HG03095 (cell line): ENCODE results near the gene SORT1.
"Not testable (repeated sequence)": the region's sequence is repeated elsewhere in the genome, so short reads cannot be mapped to it uniquely, and the experiment has no call there.

Experiments used
- ATAC-seq: cut with Tn5 transposase; IDR thresholded peaks from one replicate; pipeline ENCODE4 v1.9.1; 2021; ENCODE audit warnings: moderate library complexity; ENCODE audit not compliant: unreplicated experiment

Gene SORT1

DNA sequence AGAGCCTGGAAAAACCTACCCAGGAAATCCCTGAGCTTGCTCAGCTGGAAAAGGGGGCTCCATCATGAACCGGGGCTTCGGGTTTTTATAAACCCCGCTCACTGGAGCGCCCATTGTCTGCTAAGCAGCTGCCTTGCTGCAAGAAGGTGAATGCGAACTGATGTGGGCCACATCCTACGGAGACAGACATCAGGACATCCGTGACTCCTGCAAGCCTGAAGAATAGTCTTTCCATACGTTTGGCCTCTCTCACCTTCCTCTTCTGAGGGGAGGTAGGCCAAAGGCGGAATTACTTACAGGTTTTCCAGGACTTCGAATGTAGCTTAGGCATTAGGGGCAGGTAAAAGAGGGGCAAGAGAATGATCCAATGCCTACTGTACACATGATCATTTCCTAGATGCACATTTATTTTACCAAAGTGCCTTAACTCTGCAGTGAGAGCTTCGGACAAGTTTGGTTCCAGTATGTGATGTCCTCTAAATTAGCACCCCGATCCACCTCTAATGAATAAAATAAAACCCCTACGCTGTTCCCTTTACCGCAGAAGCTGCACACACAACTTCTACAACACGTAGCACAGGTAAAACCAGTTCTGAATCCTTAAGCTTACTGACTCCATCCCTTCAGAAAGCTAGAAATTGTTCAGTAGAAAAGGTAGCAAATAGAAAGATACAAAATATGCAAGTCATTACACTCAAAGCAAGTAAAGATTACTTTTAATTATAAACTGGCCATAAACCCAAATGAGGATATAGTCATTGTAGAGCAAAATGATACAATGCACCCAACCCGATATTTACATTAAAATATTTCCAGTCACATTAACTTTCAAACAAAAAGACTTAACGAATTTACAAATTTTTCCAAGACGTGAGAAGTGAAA is 866 bp upstream of the SORT1 start:
- no peak for ATAC-seq

DNA sequence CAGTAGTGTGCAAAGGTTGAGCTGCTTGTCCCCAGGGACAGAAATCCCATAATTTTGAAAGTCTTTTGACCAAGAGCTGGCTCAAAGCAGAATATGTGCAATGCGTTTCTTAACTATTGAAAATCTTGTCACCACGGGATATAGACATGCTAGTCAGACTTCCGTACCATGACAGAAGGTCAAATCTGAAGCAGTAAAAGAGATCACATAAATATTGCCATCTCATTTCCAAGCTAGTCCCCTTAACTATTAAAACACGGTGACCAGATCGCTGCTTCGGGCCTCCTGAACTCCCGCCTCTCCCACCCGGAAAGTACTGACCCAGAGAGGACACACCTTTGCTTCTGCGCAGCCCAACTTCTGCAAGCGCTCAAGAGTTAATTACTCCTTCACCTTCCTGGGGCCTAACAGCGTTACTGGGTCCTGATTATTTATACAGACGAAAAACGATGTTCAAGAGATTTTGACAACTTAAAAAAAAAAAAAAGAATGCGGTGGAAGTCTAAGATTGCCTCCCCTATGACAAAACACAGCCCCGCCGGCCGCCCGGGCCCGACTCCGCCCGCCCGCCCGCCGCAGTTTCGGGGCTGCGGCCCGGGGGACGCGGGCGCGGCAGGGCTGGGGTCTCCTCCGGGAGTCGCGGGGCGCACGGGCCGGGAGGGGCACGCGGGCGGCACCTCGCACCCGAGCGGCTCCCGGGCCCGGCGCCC is 692 bp downstream of the SORT1 start:
- no peak for ATAC-seq

DNA sequence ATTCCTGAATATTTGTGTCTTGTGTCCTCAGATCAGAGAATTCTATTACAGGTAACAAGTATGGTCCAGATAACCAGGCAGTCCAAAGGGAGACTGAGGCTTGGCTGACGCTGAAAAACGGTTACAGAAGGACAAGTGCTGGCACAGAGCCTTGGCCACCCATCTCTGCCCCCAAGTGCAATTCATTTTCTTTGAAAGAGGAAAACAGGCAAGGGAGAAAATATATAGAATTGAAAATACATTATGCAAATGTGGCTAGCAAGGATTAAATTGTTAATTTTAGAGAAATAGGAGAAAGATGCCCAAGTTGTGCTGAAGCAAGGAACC is 1.2 kb downstream of the SORT1 start:
- ATAC-seq, result no peak

DNA sequence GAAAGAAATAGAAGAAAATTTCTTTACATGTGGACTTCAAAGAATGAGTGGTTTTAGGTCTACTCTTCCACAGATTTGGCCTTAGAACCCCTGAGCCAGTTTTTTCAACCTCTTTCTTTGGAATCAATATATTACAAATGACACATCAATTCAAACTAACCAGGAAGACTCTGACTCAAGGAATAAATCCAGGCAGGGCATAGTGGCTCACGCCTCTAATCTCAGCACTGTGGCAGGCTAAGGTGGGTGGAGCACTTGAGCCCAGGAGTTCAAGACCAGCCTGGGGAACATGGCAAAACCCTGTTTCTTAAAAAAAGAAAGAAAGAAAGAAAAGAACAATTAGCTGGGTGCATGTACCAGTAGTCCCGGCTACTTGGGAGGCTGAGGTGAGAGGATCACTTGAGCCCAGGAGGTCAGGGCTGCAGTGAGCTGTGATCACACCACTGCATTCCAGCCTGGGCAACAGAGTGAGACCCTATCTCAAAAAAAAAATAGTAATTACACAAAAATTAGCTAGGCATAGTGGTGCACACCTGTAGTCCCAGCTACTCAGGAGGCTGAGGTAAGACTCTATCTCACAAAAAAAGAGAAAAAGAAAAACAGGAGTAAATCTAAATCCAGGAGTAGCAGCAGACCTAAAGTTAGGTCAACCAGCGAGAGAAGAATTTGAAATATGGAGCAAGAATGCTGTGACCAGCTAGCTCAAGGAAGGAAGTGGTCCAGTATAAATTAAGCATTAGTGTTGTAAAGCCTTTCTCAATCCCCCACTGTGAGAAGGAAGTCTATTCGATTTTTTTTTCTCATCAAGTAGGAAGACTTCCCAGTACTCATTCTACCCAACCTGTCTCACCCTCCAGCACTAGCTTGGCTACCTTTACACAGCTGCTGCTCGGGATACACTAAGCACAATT is 1.9 kb downstream of the SORT1 start:
- ATAC-seq, result no peak

DNA sequence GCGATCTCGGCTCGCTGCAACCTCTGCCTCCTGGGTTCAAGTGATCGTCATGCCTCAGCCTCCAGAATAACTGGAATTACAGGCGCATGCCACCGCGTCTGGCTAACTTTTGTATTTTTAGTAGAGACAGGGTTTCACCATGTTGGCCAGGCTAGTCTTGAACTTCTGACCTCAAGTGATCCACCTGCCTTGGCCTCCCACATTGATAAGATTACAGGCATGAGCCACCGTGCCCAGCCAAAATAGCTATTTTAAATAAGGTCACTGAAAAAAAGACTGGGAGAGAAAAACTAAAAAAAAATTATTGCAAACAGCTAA is 2.5 kb downstream of the SORT1 start:
- ATAC-seq, result not testable (repeated sequence)

DNA sequence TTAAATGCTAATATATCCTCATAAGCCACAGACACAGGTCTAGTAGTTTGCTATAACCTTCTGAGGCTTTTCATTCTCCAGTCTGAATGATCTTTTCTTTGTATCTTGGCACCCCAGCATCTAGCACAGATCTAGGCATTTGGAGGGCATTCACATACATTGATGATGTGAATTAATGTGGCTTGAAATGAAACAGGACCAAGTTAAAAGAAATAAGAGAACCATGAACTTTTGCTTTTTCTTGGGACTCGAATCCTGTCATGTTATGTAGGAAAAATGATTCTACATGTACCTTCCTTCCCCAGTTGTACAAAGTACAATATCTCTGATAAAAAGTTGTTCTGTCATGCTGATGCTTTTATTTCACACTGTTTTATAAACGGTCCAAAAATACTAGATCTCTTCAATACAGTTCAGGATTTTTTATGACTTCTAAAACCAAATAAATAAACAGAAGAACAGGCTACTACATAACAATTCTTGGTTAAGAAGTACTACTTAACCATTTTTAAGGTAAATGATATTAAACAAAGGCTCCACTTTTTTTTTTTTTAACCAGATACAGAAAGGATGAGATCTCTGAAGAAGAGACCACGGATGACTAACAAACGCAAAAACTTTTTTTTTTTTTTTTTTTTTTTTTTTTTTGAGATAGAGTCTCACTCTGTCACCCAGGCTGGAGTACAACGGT is 3.0 kb downstream of the SORT1 start:
- ATAC-seq, result no peak

DNA sequence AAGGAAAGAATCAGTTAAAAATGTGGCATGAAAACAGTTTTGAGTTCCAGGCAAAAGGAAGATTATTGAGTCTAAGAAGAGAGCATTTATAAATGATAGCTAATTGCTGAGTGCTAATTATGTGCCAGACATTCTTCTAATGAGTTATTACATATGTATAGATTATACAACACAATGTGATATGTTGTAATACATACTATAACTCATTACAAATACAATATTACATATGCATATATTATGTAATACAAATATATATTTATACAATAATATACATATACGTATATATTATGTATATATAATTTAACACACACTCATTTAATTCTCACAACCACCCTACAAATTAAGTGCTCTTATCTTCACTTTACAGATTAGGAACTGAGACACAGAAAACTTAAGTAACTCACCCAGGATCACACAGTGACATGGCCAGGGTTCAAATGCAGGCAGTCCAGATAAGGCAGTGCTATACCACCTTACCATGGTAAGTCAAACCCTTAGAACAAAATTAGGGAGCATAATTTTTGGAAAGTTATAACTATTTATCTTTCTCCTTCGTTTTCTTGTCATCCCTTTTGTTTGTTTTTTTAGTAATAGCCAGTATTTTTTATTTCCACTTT is 4.0 kb downstream of the SORT1 start:
- ATAC-seq, result no peak

DNA sequence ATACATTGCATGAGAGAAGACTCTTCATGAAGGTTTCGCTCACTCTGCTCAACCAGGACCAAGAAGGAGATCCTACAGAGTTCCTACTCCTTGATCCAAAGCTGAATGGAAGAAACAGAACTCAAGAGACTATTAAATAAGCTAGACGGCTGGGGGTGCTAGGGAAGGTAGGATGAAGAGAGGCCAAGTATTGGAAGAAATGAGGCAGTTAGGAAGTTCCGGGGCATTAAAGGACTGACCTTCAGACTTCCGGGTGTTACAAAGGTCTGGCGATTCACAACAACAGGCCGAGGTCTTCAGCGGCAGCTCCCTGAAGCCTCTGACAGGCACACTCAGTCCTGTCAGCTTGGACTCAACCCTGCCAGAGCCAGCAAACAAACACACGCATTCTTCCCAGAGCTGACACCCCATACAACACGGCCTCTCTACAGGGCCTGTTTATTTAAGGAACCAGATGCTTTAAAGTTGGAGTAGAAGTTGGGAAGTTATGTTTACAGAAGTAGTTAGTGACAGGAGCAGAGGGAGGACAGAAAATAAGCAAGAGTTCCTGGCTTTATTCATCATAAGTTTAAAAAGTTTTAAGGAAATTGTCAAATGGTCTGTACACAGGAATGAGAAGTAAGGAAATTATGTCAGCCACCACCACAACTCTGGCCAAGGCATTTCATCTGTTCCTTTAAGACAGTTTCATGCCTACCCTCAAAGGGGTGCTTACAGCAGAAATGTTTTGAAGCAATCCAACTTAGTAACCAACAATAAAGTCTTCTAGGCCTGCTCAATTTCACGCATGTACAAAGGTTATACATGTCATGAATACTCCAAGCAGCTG is 4.7 kb downstream of the SORT1 start:
- no peak for ATAC-seq

DNA sequence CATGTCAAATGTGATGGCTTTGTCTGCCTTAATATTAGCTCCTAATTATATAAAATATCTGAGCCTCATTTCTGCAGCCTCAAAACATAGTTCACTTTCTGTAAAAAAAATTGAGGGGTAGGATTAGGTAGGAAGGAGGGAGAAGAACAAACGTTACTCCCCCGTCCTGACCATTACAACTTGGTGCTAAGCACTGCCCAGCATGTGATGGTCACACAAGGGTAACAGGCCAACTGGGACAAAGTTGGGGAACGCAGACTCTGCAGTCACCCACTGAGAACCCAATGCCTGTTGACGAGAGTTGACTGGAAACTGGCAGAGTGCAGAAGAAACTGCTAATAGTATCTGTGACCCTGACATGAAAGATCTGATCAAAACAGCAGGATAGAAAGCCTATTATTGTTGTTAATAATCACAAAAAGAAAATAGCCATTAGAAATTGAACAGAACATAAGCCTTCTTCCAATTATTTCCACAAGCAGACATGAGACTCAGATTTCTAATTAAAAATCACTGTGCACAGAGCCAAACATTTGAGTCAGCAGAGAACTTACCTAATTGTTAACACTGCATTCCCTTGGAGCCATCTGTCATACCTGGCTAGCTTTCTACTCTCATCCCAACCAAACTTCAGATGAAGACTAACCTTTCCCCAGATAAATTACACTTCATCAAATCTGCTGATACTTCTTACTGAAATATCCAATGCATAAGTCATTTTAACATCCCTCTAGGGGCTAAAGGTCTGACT is 5.5 kb downstream of the SORT1 start:
- peak; percentile 5 for ATAC-seq

DNA sequence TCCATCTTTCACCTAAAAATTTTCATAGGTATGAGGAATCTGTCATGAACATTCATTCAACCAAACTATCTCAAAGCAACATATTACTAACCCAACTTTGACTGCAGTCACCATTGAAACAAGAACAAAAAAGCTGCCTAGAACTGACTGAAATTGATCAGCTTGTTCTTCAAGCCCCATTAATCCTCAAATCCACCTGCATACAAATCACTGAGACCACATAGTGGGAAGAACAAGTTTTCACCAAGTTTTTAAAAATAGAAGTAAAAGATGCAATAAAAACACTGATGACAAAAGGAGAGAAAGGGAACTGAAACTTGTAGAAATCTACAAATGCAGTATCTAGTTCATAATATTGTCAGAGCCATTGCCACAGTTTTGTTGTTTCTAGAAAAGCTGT is 6.1 kb downstream of the SORT1 start:
- peak; percentile 63 for ATAC-seq

DNA sequence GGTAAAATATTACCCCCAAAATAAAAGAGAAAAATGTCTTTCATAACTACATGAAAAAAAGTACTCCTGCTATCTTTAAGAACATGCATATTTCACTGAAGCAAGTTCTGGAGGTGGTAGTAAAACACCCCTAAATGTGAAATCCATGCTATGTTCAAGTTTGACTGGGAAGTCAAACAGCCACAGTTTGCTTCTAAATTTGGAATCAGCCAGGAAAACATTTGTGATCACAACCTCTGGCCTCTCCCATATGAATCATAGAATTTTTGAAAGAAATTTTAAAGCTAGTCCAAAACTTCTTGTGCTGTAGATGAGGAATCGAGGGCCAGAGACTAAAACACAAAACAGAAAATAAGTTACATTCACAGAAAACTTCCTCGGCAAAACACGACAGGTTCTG is 6.6 kb downstream of the SORT1 start:
- no peak for ATAC-seq

DNA sequence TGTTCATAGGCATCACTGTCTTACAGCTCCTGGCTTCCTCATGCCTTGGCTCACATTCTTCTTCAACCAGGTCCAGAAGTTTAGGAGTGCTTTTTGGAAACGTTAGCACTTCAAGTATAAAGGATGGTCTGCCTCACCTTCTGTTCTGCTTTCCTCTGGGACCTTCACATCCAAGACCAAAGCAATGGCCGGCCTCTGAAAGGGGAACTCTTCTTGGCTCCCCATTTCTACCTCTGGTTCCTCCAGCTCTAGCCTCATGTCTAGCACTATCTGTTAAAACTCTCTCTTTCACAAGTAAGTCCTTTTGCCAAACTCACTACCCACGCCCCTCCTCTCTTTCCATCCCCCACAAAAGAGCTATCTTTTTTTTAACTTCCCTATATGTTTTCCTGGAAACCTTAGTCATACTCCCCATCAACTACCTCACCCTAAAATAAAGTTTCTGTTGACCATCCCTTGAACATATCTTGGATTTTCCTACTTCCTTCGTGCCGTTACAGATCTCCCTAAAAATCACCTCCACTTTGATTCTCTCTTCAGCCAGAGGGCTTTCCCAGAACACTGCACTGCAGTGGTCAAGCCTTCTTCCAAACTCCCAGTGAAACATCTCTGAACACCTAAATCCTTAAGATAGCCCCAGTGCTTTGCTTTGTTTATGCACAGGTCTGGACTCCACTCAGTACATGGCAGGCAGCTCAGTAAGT is 7.9 kb downstream of the SORT1 start:
- no peak for ATAC-seq

DNA sequence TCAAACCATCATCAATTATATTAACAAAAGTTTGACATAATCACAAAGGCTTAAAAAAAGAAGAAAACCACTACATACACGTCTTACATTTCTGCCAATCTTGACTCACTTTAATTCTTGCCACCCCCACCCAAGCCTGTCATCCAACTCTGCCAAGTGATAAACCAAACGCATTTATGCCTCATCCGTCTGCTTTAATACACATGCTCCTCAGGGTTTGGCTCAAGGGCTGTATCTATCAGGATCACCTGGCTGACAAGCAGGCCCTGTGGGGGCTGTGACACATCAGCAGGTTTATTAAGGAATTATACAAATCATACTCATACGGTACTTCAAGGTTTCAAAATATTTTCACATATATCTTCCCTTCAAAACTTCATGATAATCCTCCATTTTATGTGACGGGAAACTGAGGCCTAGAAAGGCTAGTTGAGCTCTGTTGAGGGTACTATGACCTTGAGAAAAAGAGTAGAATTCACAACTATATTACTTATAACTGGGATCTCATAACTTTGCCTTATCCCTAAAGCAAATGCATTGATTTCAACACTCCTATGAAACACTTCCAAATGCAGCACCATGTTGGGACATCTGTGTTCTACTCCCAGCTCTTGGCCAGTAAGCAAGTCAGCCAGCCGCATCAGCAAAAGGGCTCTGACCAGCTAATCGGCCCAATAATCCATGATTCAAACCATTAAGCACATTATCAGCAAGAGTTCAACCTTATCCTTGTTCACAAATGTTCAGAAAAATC is 8.7 kb downstream of the SORT1 start:
- no peak for ATAC-seq

DNA sequence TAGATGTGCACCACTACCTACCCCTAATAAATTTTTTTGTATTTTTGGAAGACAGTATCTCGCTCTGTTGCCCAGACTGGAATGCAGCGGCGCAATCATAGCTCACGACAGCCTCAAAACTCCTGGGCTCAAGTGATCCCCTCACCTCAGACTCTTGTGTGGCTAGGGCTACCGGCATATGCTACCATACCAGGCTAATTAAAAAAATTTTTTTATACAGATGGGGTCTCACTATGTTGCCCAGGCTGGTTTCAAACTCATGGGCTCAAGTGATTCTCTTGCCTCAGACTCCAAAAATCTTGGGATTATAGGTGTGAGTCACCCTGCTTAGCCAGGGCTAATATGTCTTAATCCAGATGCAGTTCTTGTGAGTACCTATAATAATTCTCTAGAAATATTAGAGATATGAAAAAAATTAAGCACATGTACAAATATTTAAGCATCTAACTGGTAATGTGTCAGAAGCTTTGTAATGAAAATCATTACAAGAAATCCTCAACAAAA is 9.5 kb downstream of the SORT1 start:
- ATAC-seq, result no peak

DNA sequence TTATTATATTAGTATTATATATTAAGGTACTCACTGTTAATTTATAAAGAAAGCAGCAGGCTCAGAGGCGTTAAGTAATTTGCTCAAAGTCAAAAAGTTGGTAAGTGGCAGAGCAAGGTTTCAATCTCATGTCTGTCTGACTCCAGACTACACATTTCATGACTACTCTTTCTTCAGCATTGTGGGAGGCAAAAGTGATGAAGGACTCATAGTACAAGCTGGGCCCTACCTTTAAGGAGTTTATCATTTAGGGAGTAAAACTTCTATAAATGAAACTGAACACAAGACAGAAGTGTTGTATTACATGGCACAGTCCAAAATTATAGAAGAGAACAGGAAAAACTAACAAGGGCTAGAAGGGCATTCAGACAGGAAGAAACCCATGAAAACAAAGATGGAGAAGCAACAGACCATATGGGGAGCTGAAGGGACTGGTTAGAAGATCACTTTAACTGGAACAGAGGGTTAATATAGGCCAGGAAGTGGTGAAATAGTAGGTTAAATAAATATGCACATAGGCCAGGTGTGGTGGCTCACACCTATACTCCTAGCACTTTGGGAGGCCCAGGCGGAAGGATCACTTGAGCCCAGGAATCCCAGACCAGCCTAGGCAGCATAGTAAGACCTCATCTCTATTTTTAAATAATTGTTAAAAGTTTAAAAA is 11.5 kb downstream of the SORT1 start:
- no peak for ATAC-seq

DNA sequence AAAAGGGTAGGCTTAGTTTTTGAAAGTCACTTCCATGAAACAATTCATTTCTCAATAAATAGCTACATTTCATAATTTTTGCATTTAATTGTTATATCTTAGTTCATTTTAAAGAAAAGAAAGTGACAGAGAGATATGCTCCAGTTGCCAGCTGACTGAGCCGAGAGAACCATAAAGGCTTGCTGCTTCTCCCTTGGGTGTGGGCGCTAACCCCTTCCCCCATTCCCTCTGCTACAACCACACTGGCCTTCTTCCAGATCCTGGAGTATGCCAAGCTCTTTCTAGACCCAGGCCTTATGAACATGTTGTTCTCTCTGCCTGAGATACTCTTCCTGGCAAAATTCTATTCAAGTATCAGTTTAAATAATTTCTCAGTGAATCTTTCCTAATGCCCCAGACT is 12.3 kb downstream of the SORT1 start:
- ATAC-seq, result no peak

DNA sequence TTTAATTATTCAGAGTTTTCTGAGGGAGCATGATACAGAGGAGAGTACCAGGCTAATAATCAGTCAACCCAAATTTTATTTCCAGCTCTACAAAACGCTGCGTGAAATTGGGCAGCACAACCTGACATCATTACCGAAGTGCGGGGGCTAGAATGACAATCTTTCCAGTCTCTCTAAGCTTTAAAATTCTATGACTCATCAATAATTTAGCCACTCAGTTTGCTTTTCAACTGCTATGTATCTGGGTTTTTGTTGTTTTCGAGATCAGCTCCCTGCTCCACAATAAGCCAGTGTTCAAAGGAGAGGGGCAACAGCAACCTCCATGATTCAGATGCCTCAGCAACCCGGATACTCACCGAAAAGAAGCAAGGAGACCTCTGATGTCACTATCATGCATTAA is 13.9 kb downstream of the SORT1 start:
- ATAC-seq, result no peak
